Measurements from ENCODE around the gene KIAA0753.

Gene KIAA0753

DNA sequence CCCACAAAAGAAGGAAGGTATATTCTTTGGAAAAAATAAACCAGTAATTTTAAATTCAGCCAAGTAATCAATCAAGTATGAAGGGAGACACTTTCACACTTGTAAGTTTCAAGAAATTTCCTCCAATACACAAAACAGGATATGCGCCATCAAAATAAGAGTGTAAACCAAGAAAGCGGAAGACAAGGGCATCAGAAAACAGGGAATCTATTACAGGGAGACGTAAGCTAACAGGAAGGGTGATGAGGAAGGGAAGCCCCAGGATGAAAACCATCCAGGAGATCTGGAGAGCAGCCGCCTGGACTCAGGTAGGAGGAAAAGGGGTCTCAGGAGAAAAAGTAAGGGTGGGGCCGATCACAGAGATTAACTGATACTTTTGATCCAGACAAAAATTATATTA is 52.3 kb downstream of the KIAA0753 start:
- H3K36me3 ChIP-seq (ENCODE audit: insufficient read depth, insufficient read length, low read length) = peaks cover 64% of the 10 kb centered on the region
- no peak overlapping the region for H3K4me3 ChIP-seq (ENCODE audit: insufficient read length, low read depth)
- H3K27me3 ChIP-seq (ENCODE audit: insufficient read depth, insufficient read length) = no peaks in the 10 kb centered on the region
- TF ChIP-seq ZNF274 (IDR thresholded peaks at IDR 0.05; ENCODE audit: low read depth, low read length) (no peak), SUZ12 (IDR thresholded peaks at IDR 0.05; ENCODE audit: extremely low read depth, insufficient read depth, insufficient read length) (no peak), YY1 (IDR thresholded peaks at IDR 0.05; ENCODE audit: insufficient read depth, insufficient read length) (no peak)
- no peaks in the 10 kb centered on the region for H3K4me1 ChIP-seq (ENCODE audit: insufficient read depth, insufficient read length)
- peaks cover 6% of the 10 kb centered on the region; the same call in 1 of the 2 replicates for H3K9me3 ChIP-seq (ENCODE audit: insufficient read depth, low read length)
- DNase-seq (ENCODE audit: low read depth, low spot score) = no peak
- H3K9ac ChIP-seq (ENCODE audit: insufficient read length, low read depth) = no peak overlapping the region

DNA sequence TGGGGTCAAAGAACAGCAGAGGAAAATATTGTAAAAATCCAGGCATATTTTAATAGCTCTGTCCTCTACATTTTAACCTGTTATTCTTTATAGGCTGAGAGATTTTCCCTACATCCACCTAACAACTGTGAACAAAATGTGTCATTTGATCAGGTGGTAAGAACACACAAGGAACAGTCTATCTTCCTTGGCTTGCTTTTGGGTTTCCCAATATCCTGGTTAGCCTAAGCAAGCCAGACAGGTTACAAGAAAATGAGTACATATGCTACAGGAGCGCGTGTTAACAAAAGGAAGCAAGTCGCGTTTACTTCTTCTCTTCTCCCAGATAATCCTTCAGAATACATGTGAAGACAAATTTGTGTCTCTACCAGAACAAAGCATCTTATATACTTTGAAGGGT is 53.2 kb downstream of the KIAA0753 start:
- H3K36me3 ChIP-seq (ENCODE audit: insufficient read depth, insufficient read length, low read length) = peaks cover 65% of the 10 kb centered on the region

DNA sequence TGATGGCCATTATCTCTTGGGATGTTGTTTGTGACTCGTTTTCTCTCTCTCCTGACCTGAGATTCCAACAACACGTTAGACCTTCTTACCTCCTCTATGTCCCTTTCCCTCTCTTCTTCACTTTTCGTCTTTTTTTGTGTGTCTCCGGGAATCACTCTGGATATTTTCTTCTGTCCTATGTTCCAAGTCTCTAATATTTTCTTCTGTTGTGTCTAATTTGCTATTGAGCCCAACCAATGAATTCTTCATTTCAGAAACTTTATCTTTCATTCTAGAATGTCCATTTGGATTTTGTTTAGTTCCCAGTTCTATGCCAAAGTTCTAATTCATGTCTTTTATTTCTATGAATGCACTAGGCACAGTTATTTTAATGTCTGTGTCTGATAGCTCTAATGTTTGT is 57.1 kb downstream of the KIAA0753 start:
- Histone ChIP-seq H3K4me3 (ENCODE audit: insufficient read length, low read depth) (no peak overlapping the region), H3K9me3 (ENCODE audit: insufficient read depth, low read length) (peaks cover 6% of the 10 kb centered on the region; the same call in 1 of the 2 replicates), H3K9ac (ENCODE audit: insufficient read length, low read depth) (no peak overlapping the region), H3K27me3 (ENCODE audit: insufficient read depth, insufficient read length) (no peaks in the 10 kb centered on the region), H3K36me3 (ENCODE audit: insufficient read depth, insufficient read length, low read length) (peaks cover 50% of the 10 kb centered on the region), H3K4me1 (ENCODE audit: insufficient read depth, insufficient read length) (no peaks in the 10 kb centered on the region)
- no peak for TF ChIP-seq YY1 (IDR thresholded peaks at IDR 0.05; ENCODE audit: insufficient read depth, insufficient read length)
- no peak for TF ChIP-seq SUZ12 (IDR thresholded peaks at IDR 0.05; ENCODE audit: extremely low read depth, insufficient read depth, insufficient read length)
- no peak for TF ChIP-seq ZNF274 (IDR thresholded peaks at IDR 0.05; ENCODE audit: low read depth, low read length)
- no peak for DNase-seq (ENCODE audit: low read depth, low spot score)

More for the DNA sequence above, 53.2 kb downstream of the KIAA0753 start:
- H3K4me3 ChIP-seq (ENCODE audit: insufficient read length, low read depth) = no peak overlapping the region
- H3K27me3 ChIP-seq (ENCODE audit: insufficient read depth, insufficient read length) = no peaks in the 10 kb centered on the region
- no peak for TF ChIP-seq ZNF274 (IDR thresholded peaks at IDR 0.05; ENCODE audit: low read depth, low read length)
- H3K9me3 ChIP-seq (ENCODE audit: insufficient read depth, low read length) = peaks cover 6% of the 10 kb centered on the region; the same call in 1 of the 2 replicates
- H3K9ac ChIP-seq (ENCODE audit: insufficient read length, low read depth) = no peak overlapping the region
- DNase-seq (ENCODE audit: low read depth, low spot score) = no peak
- no peaks in the 10 kb centered on the region for H3K4me1 ChIP-seq (ENCODE audit: insufficient read depth, insufficient read length)

DNA sequence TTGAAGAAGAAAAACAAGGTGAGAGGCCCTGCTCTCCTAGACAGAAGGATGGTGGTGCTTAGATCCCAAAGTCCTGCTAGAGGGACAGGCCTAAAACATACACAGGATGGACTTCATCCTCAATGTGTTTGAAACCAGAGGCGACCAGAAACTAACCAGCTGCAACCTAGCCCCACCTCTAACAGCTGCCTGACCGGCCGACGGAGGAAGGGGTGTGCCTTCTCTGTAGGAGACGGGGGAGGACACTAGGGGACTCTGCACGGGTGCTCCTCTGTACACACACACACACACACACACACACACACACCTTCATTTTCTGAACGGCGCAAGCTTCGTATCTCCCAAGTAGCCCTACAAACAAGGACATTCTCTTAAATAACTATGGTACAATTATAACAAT is 59.9 kb downstream of the KIAA0753 start:
- Histone ChIP-seq H3K4me1 (ENCODE audit: insufficient read depth, insufficient read length) (peaks cover 5% of the 10 kb centered on the region), H3K9me3 (ENCODE audit: insufficient read depth, low read length) (peaks cover 6% of the 10 kb centered on the region; the same call in 1 of the 2 replicates), H3K4me3 (ENCODE audit: insufficient read length, low read depth) (no peak overlapping the region), H3K27me3 (ENCODE audit: insufficient read depth, insufficient read length) (no peaks in the 10 kb centered on the region), H3K36me3 (ENCODE audit: insufficient read depth, insufficient read length, low read length) (peaks cover 42% of the 10 kb centered on the region), H3K9ac (ENCODE audit: insufficient read length, low read depth) (no peak overlapping the region)
- no peak for TF ChIP-seq ZNF274 (IDR thresholded peaks at IDR 0.05; ENCODE audit: low read depth, low read length)
- no peak for TF ChIP-seq SUZ12 (IDR thresholded peaks at IDR 0.05; ENCODE audit: extremely low read depth, insufficient read depth, insufficient read length)
- no peak for TF ChIP-seq YY1 (IDR thresholded peaks at IDR 0.05; ENCODE audit: insufficient read depth, insufficient read length)
- DNase-seq (ENCODE audit: low read depth, low spot score) = no peak

DNA sequence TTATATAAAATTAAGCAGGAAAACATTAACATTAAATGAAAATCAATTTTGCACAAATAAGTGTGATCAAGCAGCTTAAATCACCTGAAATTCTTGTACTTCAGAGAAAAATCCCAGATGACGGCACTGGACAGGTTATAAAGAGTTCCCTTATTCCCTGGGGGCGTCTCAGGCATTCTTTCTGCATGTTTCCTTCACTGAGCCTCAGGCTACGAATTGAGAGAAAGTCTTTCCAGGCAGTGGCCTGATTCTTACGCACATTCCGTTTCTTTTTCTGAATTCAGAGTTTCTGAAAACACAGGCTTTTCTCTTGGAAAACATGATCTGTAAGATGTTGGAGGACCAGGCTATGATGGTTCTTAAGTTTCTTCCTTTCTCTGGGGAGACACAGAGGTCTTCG is 62.0 kb downstream of the KIAA0753 start:
- peaks cover 32% of the 10 kb centered on the region for H3K36me3 ChIP-seq (ENCODE audit: insufficient read depth, insufficient read length, low read length)
- no peak for DNase-seq (ENCODE audit: low read depth, low spot score)

DNA sequence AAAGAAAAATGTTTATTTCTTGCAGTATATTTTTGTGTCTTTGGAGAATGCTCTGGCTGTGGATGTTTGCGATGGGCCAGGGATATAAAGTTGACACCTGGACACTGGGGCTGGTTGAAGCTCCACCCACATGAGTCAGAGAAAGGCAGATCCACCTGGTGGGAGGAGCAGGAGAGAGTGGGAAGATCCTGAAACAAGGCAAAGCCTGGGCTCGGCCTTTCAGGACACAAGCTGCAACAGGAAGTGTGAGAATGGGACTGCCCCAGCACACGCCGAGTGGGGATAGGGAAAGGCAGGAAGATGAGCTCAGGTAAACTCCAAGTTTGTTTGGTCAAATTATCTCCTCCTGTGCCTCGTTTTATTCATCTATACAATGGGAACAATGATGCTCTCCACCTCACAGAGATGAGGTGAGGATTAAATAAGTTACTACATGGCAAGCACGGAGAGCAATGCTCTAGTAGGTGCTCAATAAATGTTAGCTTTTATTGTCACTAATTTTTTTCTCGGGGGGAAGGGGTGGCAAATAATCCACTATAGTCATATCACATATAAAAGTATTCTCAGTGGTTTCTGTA is 62.7 kb downstream of the KIAA0753 start:
- H3K36me3 ChIP-seq (ENCODE audit: insufficient read depth, insufficient read length, low read length) = peaks cover 26% of the 10 kb centered on the region
- no peak overlapping the region for H3K9ac ChIP-seq (ENCODE audit: insufficient read length, low read depth)
- H3K4me3 ChIP-seq (ENCODE audit: insufficient read length, low read depth) = no peak overlapping the region
- DNase-seq (ENCODE audit: low read depth, low spot score) = no peak
- H3K9me3 ChIP-seq (ENCODE audit: insufficient read depth, low read length) = no peaks in the 10 kb centered on the region
- TF ChIP-seq SUZ12 (IDR thresholded peaks at IDR 0.05; ENCODE audit: extremely low read depth, insufficient read depth, insufficient read length) = no peak
- no peak for TF ChIP-seq ZNF274 (IDR thresholded peaks at IDR 0.05; ENCODE audit: low read depth, low read length)
- TF ChIP-seq YY1 (IDR thresholded peaks at IDR 0.05; ENCODE audit: insufficient read depth, insufficient read length) = no peak
- H3K4me1 ChIP-seq (ENCODE audit: insufficient read depth, insufficient read length) = peaks cover 6% of the 10 kb centered on the region
- H3K27me3 ChIP-seq (ENCODE audit: insufficient read depth, insufficient read length) = no peaks in the 10 kb centered on the region

More for the DNA sequence above, 62.0 kb downstream of the KIAA0753 start:
- H3K4me3 ChIP-seq (ENCODE audit: insufficient read length, low read depth) = no peak overlapping the region
- TF ChIP-seq YY1 (IDR thresholded peaks at IDR 0.05; ENCODE audit: insufficient read depth, insufficient read length) (no peak), SUZ12 (IDR thresholded peaks at IDR 0.05; ENCODE audit: extremely low read depth, insufficient read depth, insufficient read length) (no peak), ZNF274 (IDR thresholded peaks at IDR 0.05; ENCODE audit: low read depth, low read length) (no peak)
- no peaks in the 10 kb centered on the region for H3K27me3 ChIP-seq (ENCODE audit: insufficient read depth, insufficient read length)
- H3K9me3 ChIP-seq (ENCODE audit: insufficient read depth, low read length) = peaks cover 4% of the 10 kb centered on the region; the same call in 1 of the 2 replicates
- peaks cover 6% of the 10 kb centered on the region for H3K4me1 ChIP-seq (ENCODE audit: insufficient read depth, insufficient read length)
- H3K9ac ChIP-seq (ENCODE audit: insufficient read length, low read depth) = no peak overlapping the region

DNA sequence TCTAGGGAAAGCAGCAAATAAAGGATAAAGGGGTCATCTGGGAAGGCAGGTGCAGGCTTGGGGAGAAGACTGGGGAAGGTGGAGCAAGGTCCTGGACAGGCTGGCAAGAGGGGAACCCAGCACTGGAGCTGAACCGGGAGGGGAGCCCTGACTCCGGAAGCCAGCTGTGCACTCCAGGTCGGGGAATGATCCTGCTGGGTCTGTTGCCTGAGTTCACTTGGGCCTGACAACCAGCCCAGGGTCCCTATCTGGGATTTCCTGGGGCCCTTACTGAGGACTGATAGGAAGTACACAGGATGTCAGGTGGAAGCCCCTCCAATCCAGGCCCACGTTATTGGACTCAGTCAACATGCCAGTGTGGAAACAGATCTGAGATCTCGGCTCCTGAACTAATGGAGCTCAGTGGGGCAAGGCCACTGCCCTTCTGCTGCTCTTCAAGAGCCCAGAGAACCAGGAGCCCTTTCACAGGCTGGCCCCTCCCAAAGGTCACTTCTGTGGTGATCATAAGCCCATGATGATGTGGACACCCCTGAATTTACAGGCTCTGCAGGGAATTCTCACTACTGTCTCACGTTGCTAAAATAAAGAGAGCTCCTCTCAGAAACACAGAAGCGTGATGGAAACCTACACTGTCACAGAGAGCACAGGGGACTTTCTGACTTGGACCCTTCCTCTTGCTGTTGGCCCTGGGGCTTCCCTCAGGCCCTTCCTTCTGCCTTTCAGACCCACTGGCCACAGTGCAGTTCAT is 64.3 kb downstream of the KIAA0753 start:
- H3K9ac ChIP-seq (ENCODE audit: insufficient read length, low read depth) = no peak overlapping the region
- DNase-seq (ENCODE audit: low read depth, low spot score) = no peak
- peaks cover 26% of the 10 kb centered on the region for H3K36me3 ChIP-seq (ENCODE audit: insufficient read depth, insufficient read length, low read length)
- no peak overlapping the region for H3K4me3 ChIP-seq (ENCODE audit: insufficient read length, low read depth)
- H3K27me3 ChIP-seq (ENCODE audit: insufficient read depth, insufficient read length) = no peaks in the 10 kb centered on the region
- peaks cover 6% of the 10 kb centered on the region for H3K4me1 ChIP-seq (ENCODE audit: insufficient read depth, insufficient read length)
- TF ChIP-seq YY1 (IDR thresholded peaks at IDR 0.05; ENCODE audit: insufficient read depth, insufficient read length) (no peak), ZNF274 (IDR thresholded peaks at IDR 0.05; ENCODE audit: low read depth, low read length) (no peak), SUZ12 (IDR thresholded peaks at IDR 0.05; ENCODE audit: extremely low read depth, insufficient read depth, insufficient read length) (no peak)
- no peaks in the 10 kb centered on the region for H3K9me3 ChIP-seq (ENCODE audit: insufficient read depth, low read length)
